HG02571 (cell line): Measurements from ENCODE around the gene SLC2A2.
"Not testable (repeated sequence)": the region's sequence is repeated elsewhere in the genome, so short reads cannot be mapped to it uniquely, and the experiment has no call there.

Source experiments
- ATAC-seq: cut with Tn5 transposase; IDR thresholded peaks from one replicate; pipeline ENCODE4 v1.9.1; 2021; ENCODE audit warnings: mild to moderate bottlenecking, moderate library complexity; ENCODE audit not compliant: unreplicated experiment

The SLC2A2 gene

DNA sequence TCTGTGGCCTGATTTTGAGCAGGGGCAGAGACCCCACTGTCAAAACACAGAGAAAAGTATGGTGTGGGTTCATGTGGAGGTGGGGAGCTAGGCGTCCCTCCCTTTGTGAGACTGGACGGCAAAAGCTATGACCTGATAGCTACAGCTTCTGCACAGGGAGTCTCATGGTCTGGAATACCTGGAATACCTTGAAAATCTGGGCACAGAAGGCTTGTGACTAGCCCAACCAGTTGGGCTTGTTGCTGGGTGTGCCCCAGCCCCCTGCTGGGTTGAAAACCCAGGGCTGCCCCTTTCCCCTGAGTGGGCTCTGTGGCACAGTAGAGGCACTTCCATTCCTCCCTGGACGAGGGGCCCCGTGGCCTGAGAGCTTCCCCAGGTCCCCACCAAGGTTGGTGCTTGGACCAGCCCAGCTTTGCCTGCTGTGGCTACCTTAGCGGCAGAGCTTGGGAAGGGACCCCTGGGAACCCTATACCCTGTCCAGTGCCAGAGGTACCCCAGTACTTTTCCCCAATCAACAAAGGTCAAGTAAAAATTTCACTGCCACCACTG lies 37.3 kb downstream of the SLC2A2 start:
- ATAC-seq = no peak

DNA sequence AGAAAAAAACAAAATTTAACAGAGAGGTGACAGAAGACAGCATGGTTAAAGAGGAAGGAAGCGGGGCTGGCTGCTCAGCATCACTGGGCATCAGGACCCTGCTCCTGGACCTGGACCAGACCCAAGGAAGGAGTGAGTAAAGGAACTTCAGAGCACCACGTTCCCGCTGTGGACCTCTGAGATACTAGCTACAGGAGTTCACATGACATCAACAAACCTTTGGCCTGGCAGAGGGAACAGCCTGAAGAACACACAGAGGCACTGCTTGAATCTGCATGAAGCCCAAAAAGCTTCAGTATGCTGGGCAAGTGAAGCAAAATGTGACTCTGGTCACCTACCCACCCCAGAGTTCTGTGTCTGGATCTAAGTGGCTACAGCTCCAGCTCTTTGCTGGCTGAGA lies 38.1 kb downstream of the SLC2A2 start:
- no peak for ATAC-seq

- no peak for ATAC-seq
Observed at GRCh38 chr3:170985304-170985703, 41.2 kb downstream of the SLC2A2 start.

GRCh38 chr3:170982733-170983132 lies 43.8 kb downstream of the SLC2A2 start:
- ATAC-seq = peak; percentile 72

GRCh38 chr3:170980399-170980798 lies 46.1 kb downstream of the SLC2A2 start:
- ATAC-seq = no peak

- ATAC-seq = no peak
Observed at GRCh38 chr3:170977949-170978745, 48.4 kb downstream of the SLC2A2 start.

DNA sequence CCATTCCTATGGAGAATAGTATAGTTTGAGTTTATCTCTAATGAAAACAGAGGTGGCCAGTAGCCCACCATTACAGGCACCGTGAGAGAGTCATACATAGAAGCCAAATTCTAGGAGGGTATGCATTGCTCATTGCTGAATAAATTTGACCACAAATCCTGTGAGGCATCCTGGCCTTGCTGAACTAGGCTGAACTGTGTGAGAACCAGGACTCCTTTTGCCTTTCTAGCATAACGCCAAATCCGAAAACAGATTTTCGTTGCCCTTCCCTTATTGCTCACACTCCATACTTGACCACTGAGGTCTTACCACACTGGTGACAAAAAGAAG lies 50.4 kb downstream of the SLC2A2 start:
- ATAC-seq = no peak

- no peak for ATAC-seq
Observed at GRCh38 chr3:170975283-170976189, 51.0 kb downstream of the SLC2A2 start.

GRCh38 chr3:170974872-170975271 lies 51.6 kb downstream of the SLC2A2 start:
- no peak for ATAC-seq

DNA sequence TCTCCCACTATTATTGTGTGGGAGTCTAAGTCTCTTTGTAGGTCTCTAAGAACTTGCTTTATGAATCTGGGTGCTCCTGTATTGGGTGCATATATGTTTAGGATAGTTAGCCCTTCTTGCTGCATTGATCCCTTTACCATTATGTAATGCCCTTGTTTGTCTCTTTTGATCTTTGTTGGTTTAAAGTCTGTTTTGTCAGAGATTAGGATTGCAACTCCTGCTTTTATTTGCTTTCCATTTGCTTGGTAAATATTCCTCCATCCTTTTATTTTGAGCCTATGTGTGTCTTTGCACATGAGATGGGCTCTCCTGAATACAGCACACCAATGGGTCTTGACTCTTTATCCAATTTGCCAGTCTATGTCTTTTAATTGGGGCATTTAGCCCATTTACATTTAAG lies 53.6 kb downstream of the SLC2A2 start:
- not testable (repeated sequence) for ATAC-seq

- ATAC-seq = no peak
Observed at GRCh38 chr3:170967126-170967525, 59.4 kb downstream of the SLC2A2 start.

GRCh38 chr3:170966495-170966894 lies 60.0 kb downstream of the SLC2A2 start:
- no peak for ATAC-seq

GRCh38 chr3:170962411-170962810 lies 64.1 kb downstream of the SLC2A2 start:
- ATAC-seq = no peak

DNA sequence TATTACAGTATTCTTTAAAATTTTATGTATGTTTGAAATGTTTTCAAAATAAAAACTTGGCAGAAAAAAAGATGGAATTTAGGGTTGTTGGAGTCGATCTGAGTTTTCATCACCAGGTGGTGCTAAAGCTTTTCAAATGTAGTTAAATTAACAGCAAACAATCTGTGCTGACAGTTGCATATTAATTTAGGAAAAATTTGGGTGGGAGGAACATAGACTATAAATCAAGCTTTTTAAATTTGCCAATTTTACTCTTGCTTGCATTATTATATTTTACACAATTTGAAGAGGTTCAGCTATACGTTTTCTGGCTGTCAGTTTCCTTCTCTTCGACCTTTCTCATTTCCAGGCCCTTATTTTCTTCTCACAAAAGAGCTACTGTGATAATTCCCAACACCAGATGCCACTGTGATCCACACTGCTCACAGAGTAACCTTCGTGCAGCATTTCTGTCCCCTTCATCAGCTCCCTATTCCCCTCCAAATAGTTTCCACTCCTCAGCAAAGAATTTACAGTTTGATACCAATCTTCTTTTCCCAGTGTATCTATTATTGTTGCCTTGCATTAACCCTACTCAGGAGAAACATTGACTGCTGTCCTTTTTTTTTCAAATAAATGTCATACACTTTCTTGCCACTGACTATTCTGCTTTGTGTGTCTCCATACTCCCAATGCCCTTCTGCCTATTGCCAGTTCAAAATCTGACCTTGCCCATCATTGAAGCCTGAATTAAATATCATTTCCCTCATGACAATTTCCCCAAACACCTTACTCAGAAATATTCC lies 64.7 kb downstream of the SLC2A2 start:
- ATAC-seq = no peak

- ATAC-seq = no peak
Observed at GRCh38 chr3:170959457-170959856, 67.1 kb downstream of the SLC2A2 start.

GRCh38 chr3:170956647-170957046 lies 69.9 kb downstream of the SLC2A2 start:
- no peak for ATAC-seq

GRCh38 chr3:170953736-170954135 lies 72.8 kb downstream of the SLC2A2 start:
- no peak for ATAC-seq

- ATAC-seq = no peak
Observed at GRCh38 chr3:170953229-170953628, 73.3 kb downstream of the SLC2A2 start.

DNA sequence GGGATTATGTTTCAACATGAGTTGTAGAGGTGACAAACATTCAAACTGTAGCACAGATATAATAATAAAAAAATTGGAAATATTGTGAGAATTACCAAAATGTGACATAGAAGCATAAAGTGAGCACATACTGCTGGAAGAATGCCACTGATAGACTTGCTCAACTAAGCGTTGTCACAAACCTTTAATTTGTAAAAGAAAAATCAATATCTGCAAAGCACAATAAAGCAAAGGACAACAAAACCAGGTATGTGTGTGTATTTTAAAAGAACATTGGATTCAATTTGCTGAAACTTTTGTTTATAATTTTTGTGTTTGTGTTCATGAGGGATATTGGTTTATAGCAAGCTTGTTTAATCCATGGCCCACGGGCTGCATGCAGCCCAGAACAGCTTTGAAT lies 77.3 kb downstream of the SLC2A2 start:
- no peak for ATAC-seq

DNA sequence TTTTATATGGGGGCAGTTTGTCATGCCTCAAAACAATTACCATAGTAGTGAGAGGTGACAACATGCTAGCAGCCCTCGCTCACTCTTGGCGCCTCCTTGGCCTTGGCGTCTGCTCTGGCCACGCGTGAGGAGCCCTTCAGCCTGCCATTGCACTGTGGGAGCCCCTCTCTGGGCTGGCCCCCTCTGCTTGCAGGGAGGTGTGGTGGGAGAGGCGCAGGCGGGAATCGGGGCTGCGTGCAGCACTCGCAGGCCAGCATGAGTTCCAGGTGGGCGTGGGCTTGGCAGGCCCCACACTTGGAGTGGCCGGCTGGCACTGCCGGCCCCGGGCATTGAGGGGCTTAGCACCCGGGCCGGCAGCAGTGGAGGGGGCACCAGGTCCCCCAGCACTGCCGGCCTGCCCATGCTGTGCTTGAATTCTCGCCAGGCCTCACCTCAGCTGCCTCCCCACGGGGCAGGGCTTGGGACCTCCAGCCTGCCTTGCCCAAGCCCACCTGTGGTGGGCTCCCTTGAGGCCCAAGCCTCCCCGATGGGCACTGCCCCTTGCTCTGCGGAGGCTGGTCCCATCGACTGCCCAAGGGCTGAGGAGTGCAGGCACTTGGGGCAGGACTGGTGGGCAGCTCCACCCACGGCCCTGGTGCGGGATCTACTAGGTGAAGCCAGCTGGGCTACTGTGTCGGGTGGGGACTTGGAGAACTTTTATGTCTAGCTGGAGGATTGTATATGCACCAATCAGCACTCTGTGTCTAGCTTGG lies 79.3 kb downstream of the SLC2A2 start:
- no peak for ATAC-seq
